GM21515 (cell line): ENCODE data around the gene DLG4.

ENCODE experiments used
- ATAC-seq: cut with Tn5 transposase; IDR thresholded peaks from one replicate; pipeline ENCODE4 v1.9.1; 2021; ENCODE audit not compliant: unreplicated experiment

The DLG4 gene

GRCh38 chr17:7219812-7220592 lies at the start of gene DLG4, which contains the start of gene ACADVL:
DLG4 (minus strand) TSS chr17:7219836.
ACADVL (plus strand) TSS chr17:7219938; CDS start chr17:7219985, 47 bp downstream.
- ATAC-seq = peak; percentile 49

GRCh38 chr17:7266784-7267183 lies 47.1 kb upstream of the DLG4 start:
- ATAC-seq = no peak

GRCh38 chr17:7263801-7264078 lies 44.1 kb upstream of the DLG4 start:
- ATAC-seq = no peak

- ATAC-seq = no peak
These were observed 43.5 kb upstream of the DLG4 start for GRCh38 chr17:7262935-7263800.

- no peak for ATAC-seq
These were observed 42.7 kb upstream of the DLG4 start, which contains the start of gene CLDN7 for GRCh38 chr17:7262192-7262934. CLDN7 (minus strand) TSS chr17:7262478; CDS start chr17:7262043, 435 bp downstream.

- no peak for ATAC-seq
These were observed 41.9 kb upstream of the DLG4 start for GRCh38 chr17:7261379-7262191.

GRCh38 chr17:7260651-7261378 lies 41.2 kb upstream of the DLG4 start:
- no peak for ATAC-seq

- no peak for ATAC-seq
These were observed 40.5 kb upstream of the DLG4 start for GRCh38 chr17:7260151-7260550.

GRCh38 chr17:7259555-7259889 lies 39.9 kb upstream of the DLG4 start:
- no peak for ATAC-seq

GRCh38 chr17:7258731-7259554 lies 39.3 kb upstream of the DLG4 start:
- no peak for ATAC-seq

GRCh38 chr17:7256766-7257456 lies 37.3 kb upstream of the DLG4 start:
- ATAC-seq = no peak

GRCh38 chr17:7254511-7254910 lies 34.9 kb upstream of the DLG4 start:
- no peak for ATAC-seq

- no peak for ATAC-seq
These were observed 33.4 kb upstream of the DLG4 start for GRCh38 chr17:7253082-7253481.

GRCh38 chr17:7252176-7253043 lies 32.8 kb upstream of the DLG4 start, which contains the start of gene ELP5:
ELP5 (plus strand) TSS chr17:7252215; CDS start chr17:7252551, 336 bp downstream.
- ATAC-seq = peak; percentile 46

GRCh38 chr17:7251661-7252175 lies 32.1 kb upstream of the DLG4 start, which contains the start of gene CTDNEP1:
CTDNEP1 (minus strand) TSS chr17:7251734; CDS start chr17:7251296, 438 bp downstream.
- peak; percentile 78 for ATAC-seq

GRCh38 chr17:7250695-7251627 lies 31.3 kb upstream of the DLG4 start:
- ATAC-seq = no peak
